ENCODE data around the gene CRIM1. TPM values are rescaled to one million over a fixed set of nuclear protein-coding genes. Genes with fewer than 3 reads are reported as not detected.
A peak's percentile ranks its signal among the peaks of the same experiment; 100 is the strongest.

Gene CRIM1
- total RNA-seq, 2 donors from 2014 or later = 55.7 to 90.7 TPM

DNA sequence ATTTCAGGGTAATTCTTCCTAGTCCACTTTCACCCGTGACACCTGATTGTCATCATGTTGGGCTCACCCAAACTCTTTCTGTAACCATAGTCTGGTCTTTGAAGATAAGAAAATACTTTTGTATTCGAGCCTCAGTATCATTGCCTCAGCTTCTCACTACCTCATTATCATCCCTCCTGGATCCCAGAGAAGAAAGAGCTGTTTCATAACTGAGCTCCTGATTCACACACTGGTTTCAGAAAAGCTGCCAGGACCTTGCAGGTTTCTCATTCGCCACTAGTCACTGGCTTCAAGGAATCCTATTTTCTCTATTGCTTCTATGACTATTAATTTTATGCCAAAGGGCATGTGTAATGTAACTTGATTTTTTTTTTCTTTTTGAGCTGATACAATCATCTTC, 2.9 kb upstream of the CRIM1 start:
- H3K36me3 ChIP-seq = no peaks in the 10 kb centered on the region
- TF ChIP-seq, protein P1, sequence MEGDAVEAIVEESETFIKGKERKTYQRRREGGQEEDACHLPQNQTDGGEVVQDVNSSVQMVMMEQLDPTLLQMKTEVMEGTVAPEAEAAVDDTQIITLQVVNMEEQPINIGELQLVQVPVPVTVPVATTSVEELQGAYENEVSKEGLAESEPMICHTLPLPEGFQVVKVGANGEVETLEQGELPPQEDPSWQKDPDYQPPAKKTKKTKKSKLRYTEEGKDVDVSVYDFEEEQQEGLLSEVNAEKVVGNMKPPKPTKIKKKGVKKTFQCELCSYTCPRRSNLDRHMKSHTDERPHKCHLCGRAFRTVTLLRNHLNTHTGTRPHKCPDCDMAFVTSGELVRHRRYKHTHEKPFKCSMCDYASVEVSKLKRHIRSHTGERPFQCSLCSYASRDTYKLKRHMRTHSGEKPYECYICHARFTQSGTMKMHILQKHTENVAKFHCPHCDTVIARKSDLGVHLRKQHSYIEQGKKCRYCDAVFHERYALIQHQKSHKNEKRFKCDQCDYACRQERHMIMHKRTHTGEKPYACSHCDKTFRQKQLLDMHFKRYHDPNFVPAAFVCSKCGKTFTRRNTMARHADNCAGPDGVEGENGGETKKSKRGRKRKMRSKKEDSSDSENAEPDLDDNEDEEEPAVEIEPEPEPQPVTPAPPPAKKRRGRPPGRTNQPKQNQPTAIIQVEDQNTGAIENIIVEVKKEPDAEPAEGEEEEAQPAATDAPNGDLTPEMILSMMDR (IDR thresholded peaks at IDR 0.05) = no peak
- H3K9me3 ChIP-seq = no peaks in the 10 kb centered on the region
- no peak for DNase-seq
- H3K9ac ChIP-seq (ENCODE audit: low read depth in 2 of 2, low read length in 2 of 2) = no peak overlapping the region
- H3K27ac ChIP-seq = no peak overlapping the region
- H3K4me3 ChIP-seq = no peak overlapping the region
- intact Hi-C loops (cut with DNase I) = loop anchor here (5.0 kb wide), 2 partner anchors 150 to 315 kb away; no protein-coding TSS in a partner anchor
- H3K4me1 ChIP-seq = no peaks in the 10 kb centered on the region
- no peaks in the 10 kb centered on the region for H3K27me3 ChIP-seq

DNA sequence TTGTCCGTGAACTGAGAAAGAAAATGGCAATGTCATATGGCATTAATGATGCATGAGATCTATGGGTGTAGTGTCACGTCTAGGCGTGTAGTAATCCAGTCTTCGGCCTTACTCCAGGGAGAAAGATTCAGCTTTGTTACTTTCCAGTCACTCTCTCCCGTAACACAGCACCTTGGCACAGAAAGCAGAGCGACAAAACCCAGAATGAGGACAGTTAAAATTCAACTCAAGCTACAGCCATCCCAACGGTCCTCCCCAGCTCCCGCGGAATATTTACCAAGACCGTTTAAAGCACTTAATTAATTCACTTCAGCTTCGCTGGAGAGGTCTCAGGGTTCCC, 797 bp upstream of the CRIM1 start:
- no peaks in the 10 kb centered on the region for H3K4me1 ChIP-seq
- peak overlapping the region; percentile 88 for H3K27ac ChIP-seq
- DNase-seq = no peak
- peak overlapping the region; percentile 82 for H3K4me3 ChIP-seq
- TF ChIP-seq, protein P1 (IDR thresholded peaks at IDR 0.05) = no peak
- no peaks in the 10 kb centered on the region for H3K36me3 ChIP-seq
- intact Hi-C loops (cut with DNase I) = loop anchor here (5.0 kb wide), 3 partner anchors 108 to 313 kb away; no protein-coding TSS in a partner anchor
- no peaks in the 10 kb centered on the region for H3K9me3 ChIP-seq
- H3K27me3 ChIP-seq = no peaks in the 10 kb centered on the region
- peak overlapping the region; percentile 65 to 89 for H3K9ac ChIP-seq (ENCODE audit: low read depth in 2 of 2, low read length in 2 of 2)

DNA sequence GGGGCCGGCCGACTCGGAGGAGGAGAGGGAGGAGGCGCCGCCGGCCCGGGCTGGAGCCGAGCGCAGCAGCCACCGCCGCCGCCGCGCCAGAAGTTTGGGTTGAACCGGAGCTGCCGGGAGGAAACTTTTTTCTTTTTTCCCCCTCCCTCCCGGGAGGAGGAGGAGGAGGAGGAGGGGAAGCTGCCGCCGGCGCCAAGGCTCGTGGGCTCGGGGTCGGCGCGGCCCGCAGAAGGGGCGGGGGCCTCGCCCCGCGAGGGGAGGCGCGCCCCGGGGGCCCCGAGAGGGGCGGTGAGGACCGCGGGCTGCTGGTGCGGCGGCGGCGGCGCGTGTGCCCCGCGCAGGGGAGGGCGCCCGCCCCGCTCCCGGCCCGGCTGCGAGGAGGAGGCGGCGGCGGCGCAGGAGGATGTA, 316 bp downstream of the CRIM1 start:
- H3K4me3 ChIP-seq = peak overlapping the region; percentile 82
- intact Hi-C loops (cut with DNase I) = loop anchor here (5.0 kb wide), 1 partner anchor 106 kb away; no protein-coding TSS in a partner anchor
- TF ChIP-seq, protein P1 (IDR thresholded peaks at IDR 0.05) = no peak
- no peaks in the 10 kb centered on the region for H3K36me3 ChIP-seq
- H3K27me3 ChIP-seq = no peaks in the 10 kb centered on the region
- H3K9me3 ChIP-seq = no peaks in the 10 kb centered on the region
- H3K9ac ChIP-seq (ENCODE audit: low read depth in 2 of 2, low read length in 2 of 2) = peak overlapping the region; percentile 77 to 92
- H3K4me1 ChIP-seq = peaks cover 3% of the 10 kb centered on the region
- DNase-seq = no peak
- peak overlapping the region; percentile 88 for H3K27ac ChIP-seq

DNA sequence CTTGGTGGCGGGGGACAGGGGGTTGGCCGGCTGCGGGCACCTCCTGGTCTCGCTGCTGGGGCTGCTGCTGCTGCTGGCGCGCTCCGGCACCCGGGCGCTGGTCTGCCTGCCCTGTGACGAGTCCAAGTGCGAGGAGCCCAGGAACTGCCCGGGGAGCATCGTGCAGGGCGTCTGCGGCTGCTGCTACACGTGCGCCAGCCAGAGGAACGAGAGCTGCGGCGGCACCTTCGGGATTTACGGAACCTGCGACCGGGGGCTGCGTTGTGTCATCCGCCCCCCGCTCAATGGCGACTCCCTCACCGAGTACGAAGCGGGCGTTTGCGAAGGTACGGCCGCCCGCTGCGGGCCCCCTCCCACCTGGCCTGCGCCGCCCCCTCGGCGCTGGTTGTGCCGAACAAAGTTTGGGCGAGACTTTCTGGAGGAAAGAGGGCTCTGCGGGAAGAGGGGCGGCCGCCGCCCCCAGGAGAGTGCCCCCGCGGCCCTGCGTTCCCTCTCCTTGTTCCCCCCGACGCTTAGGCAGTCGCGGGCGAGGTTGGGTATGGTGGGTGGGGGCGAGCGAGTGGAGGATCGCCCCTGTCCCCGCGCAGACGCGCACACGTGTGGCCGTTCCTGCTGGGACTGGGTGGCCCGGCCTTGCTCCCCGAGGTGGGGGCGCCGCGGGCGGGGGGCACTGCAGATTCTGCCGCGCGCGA, 866 bp downstream of the CRIM1 start:
- peak overlapping the region; percentile 82 for H3K4me3 ChIP-seq
- peak overlapping the region; percentile 77 to 92 for H3K9ac ChIP-seq (ENCODE audit: low read depth in 2 of 2, low read length in 2 of 2)
- H3K27ac ChIP-seq = peak overlapping the region; percentile 88
- H3K36me3 ChIP-seq = no peaks in the 10 kb centered on the region
- TF ChIP-seq, protein P1 (IDR thresholded peaks at IDR 0.05) = no peak
- intact Hi-C loops (cut with DNase I) = loop anchor here (5.0 kb wide), 1 partner anchor 106 kb away; no protein-coding TSS in a partner anchor
- peaks cover 3% of the 10 kb centered on the region for H3K4me1 ChIP-seq
- DNase-seq = no peak
- H3K27me3 ChIP-seq = no peaks in the 10 kb centered on the region
- H3K9me3 ChIP-seq = no peaks in the 10 kb centered on the region

DNA sequence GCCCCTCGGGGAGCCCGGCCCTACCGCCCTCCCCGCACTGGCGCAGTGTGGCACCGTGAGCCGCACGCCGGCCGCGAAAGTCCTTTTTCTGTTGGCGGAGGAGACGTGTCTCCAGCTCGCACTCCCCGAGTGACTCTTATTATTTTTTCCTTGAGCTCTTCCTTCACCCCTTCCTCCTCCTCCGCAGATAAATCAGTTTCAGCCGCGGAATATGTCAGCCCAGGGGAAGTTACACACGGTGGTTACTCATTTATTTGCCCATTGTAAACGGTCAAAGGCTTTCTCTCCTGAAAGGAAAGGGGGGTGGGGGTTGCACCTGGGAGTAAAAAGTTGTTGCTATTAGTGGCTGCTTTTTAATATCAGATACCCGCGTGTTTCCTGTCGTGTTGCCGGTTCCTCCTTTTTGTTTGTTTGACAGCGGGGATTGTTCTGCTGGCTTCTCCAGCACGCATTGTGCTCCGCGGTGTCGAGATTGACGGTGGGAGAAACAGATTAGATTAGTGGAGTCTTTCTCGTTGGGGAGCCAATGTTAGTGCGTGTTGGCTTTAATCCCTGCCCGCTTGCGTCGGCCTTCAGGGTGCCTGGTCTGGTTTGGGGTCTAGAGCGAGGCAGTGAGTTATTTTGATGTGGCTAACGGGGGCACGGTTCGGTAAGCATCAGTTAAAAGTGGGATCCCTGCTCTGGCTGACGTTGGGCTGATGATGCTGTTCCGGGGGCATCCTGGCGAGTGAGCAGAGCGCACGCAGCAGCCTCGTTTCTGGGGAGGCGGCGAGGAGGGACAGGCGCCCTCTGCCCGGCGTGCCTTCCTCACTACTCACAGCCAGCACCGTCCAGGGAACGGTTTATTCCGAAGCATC, 1.6 kb downstream of the CRIM1 start:
- Histone ChIP-seq H3K36me3 (no peaks in the 10 kb centered on the region), H3K27me3 (no peaks in the 10 kb centered on the region), H3K27ac (peak overlapping the region; percentile 88), H3K4me3 (peak overlapping the region; percentile 82), H3K9ac (ENCODE audit: low read depth in 2 of 2, low read length in 2 of 2) (peak overlapping the region; percentile 77 to 92), H3K4me1 (peaks cover 3% of the 10 kb centered on the region), H3K9me3 (no peaks in the 10 kb centered on the region)
- intact Hi-C loops (cut with DNase I) = loop anchor here (5.0 kb wide), 1 partner anchor 105 kb away; no protein-coding TSS in a partner anchor
- TF ChIP-seq, protein P1 (IDR thresholded peaks at IDR 0.05) = no peak
- DNase-seq = peak; percentile 65
